Measurements from ENCODE around the gene SPDYE6.
"Not testable (repeated sequence)": the region's sequence is repeated elsewhere in the genome, so short reads cannot be mapped to it uniquely, and the experiment has no call there.

DNA sequence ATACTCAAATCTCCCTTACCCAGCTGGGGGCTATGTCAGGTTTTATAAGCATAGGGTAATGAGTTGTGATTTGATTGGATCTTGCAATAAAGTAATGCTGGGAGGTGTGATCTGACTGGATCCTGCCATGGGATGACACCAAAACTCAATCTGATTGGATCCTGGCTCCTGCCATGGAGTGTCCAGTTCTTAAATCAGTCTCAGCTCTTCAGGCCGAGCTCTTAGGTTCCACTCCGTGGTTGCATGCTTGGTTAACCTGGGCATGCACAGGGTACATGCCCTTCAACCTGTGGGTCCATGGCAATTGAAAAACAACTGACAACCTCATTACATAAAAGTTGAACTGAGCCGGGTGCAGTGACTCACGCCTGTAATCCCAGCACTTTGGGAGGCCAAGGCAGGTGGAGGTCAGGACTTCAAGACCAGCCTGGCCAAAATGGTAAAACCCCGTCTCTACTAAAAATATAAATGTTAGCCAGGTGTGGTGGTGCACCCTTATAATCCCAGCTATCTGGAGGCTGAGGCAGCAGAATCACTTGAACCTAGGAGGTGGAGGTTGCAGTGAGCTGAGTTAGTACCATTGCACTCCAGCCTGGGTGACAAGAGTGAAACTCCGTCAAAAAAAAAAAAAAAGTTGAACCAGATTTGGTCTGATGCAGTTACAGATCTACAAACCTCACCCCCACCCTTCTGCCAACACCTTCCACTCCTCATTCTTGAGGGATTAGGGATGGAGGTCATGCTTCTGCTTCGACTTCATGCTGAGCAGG lies 15.5 kb downstream of the SPDYE6 start:
- TF ChIP-seq POLR2A (IDR thresholded peaks at IDR 0.05): not testable (repeated sequence)
- TF ChIP-seq, protein P1, sequence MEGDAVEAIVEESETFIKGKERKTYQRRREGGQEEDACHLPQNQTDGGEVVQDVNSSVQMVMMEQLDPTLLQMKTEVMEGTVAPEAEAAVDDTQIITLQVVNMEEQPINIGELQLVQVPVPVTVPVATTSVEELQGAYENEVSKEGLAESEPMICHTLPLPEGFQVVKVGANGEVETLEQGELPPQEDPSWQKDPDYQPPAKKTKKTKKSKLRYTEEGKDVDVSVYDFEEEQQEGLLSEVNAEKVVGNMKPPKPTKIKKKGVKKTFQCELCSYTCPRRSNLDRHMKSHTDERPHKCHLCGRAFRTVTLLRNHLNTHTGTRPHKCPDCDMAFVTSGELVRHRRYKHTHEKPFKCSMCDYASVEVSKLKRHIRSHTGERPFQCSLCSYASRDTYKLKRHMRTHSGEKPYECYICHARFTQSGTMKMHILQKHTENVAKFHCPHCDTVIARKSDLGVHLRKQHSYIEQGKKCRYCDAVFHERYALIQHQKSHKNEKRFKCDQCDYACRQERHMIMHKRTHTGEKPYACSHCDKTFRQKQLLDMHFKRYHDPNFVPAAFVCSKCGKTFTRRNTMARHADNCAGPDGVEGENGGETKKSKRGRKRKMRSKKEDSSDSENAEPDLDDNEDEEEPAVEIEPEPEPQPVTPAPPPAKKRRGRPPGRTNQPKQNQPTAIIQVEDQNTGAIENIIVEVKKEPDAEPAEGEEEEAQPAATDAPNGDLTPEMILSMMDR (IDR thresholded peaks at IDR 0.05): not testable (repeated sequence)

Measured in heart left ventricle (tissue), 13 donors.